HG03575 (cell line): Measurements from ENCODE around the gene HYAL3.

Experiments
- ATAC-seq: cut with Tn5 transposase; IDR thresholded peaks from one replicate; pipeline ENCODE4 v1.9.1; 2021; ENCODE audit not compliant: unreplicated experiment, insufficient number of reproducible peaks, low FRiP score; ENCODE audit errors: extremely low read depth

HYAL3 gene

DNA sequence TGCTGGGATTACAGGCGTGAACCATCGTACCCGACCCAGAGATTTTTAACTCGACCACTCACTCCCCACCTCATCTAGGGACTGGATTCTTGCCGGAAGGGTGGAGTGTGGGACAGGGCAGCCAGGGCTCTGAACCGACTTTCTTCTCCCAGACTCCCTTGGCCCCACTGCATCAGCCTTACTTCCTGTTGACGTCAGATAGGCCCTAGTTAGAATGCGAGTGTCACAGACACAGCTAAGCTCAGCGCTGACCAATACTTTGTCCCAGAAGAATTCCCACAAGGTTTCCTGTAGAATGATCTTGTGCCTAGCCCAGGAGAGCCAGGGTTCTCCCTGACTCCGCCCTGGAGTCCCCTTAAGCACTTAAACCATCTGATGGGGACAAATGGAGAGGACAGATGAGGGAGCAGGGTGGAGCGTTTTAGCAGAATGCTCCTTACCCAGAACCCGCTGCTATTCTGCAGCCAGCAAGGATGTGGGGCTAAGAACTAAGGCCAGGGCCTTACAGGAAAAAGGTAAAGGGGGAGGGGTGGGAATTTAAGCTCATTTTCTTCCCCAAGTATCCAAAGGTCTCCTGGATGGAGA is 34.6 kb upstream of the HYAL3 start:
- no peak for ATAC-seq

DNA sequence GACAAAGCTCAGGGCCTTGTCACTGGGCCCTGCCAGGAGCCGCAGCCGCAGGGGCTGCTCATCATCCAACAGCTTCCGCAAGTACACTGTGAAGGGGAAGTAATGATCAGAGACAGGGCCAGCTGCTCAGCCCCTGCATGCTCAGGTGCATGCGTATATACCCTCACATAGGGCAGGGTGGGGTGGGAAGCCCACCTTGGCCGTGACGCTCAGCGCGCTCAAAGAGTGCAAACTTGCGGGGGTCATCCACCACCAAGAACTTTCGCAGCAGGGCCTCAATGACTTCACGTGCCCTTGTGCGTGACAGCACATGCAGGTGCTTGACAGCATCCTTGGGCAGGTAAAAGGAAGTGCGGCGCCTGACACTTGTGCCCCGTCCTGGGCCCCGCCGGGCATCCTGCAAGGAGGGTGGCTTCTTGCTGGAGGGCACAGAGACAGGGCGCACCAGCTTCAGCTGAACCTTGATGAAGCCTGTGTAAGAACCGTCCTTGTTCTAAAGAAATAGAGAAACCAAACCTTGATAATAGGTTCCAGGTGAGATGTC is 32.2 kb upstream of the HYAL3 start:
- ATAC-seq = no peak

DNA sequence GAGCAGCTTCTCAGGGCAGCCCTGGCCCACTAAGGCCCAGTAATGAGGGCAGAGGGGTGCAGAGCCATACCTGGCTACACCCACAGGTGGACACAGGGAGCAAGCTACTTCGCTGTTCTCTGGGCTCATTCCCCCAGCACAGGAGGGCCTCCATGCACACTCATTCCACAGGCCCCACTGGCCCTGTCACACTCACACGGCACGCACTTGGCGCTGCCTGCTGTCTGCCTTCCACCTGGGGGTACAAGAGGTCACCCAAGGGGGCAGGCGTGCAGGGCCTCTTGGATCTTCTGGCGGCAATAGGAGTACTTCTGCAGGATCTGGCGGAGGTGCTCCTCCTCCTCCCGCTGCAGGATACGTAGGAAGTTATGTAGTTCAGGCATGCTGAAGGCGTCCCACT is 31.1 kb upstream of the HYAL3 start:
- no peak for ATAC-seq

DNA sequence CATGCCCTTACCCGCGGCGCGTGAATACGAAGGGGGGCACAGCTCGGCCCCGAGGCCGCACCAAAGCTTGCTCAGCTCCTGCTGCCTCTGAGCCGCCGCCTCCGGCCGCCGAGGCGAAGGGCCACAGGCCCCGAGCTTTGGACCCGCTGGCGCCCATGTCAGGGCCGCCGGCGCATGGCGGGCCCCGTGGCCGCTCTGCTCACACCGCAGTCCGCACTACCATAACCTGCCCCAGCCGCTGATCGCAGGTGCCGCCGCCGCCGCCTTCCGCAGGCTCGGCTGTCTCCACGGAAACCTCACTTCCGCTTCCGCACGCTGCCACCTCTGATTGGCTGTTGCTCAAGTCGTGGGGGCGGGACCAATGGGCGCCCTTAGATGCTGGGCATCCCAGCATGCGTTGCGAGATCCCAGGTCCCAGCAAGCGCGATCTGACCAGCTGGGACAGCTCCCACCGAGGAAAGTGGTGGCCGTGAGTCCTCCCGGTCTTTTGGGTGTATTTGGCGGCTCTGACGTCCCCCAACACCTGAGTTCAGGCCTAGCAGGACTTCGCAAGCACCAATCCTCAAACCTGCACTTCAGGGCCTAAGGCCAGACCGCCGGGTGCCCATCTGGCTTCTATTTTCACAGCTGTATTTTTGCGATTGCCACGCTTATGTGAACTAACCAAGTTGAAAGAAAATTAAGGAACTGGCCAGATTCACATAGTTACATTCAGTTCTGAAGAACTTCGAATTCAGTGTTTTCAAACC is 28.9 kb upstream of the HYAL3 start, which contains the start of gene TUSC2:
Gene TUSC2, minus strand, starts transcription at position 281 of the 749 bp plus-strand sequence. Its CDS starts 124 bp downstream, at position 157.
- peak; percentile 38 for ATAC-seq

DNA sequence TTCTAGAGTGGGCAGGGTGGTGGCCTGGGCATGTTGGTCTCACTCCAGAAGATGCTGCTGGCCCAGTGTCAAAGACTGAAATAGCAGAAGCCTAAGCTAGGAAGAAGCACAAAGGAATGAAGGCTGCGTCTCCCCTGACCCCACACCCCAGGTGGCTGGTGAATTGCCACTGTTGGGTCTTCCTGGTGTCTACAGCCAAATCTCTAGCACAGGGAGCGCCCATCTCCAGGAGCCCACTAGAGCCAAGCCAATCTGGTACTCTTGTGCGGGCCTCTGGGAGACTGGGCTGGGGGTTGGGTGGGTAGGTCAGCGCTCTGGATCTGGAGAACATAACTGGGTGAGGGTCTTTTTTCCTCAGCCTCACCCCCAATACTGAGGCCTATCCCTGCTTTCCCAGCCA is 27.9 kb upstream of the HYAL3 start:
- ATAC-seq = no peak

DNA sequence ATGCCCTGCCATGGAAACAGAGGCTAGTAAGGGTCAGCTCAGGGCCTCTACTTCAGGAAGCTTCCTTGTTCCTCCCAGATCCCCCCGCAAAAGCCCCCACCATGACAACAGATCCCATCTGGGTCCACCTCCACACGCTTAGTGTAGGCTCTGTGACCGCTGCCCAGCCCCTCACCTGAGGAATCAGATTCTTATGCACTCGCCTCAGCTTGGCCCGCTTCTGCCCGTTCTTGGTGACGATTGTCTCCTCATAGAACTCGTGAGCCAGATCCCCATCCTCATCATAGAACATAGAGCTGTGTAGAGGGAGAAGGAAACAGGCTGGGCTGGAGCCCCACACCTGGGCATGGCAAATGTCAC is 27.0 kb upstream of the HYAL3 start:
- no peak for ATAC-seq

DNA sequence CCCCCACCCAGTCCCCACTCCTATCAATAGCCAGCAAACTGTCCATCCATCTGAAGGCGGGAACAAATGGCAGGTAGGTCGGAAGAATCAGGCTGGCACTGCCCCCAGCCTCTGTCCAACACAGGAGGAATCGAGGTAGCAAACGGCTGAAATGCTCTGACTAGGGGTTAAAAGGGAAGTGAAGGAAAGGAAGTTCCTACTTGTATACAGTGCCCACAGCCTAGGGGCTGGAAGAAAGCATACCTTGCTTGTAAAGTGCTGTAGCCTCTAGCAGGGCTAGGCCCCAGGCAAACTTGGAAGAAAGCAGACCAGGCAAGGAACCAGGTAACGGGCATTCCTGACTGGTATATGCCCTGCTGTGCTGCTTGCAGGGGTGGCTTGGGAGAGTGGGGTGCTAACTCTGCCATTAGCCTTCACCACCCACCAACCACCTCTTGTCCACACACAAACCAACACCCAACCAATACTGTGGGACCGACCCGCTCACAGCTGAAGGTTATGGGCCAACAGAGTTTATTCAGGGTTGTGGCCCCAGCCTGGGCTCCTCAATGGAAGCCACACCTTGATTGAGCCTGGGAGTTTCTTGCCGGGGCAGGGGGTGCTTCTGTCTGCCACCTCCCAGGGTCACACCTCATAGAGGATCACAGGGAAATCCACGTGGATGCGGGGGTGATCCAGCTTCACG is 26.4 kb upstream of the HYAL3 start:
- ATAC-seq = no peak

DNA sequence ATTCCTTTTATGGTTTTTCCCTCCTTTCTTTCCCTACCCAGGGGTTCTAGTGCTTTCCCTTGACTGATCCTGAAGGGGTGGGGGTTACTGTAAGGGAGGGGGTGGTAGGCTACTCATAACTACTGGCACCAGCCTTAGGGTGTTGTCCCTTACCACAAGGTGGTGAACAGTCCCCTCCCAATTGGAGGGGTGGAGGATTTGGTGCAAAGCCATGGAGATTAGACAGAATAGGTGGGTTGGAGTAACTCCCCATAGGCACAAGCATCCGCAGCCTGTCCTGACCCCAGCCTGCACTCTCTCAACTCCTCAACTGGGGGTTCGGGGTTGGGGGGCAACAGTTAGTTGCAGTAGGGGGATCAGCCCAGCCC is 25.9 kb upstream of the HYAL3 start:
- ATAC-seq = no peak

DNA sequence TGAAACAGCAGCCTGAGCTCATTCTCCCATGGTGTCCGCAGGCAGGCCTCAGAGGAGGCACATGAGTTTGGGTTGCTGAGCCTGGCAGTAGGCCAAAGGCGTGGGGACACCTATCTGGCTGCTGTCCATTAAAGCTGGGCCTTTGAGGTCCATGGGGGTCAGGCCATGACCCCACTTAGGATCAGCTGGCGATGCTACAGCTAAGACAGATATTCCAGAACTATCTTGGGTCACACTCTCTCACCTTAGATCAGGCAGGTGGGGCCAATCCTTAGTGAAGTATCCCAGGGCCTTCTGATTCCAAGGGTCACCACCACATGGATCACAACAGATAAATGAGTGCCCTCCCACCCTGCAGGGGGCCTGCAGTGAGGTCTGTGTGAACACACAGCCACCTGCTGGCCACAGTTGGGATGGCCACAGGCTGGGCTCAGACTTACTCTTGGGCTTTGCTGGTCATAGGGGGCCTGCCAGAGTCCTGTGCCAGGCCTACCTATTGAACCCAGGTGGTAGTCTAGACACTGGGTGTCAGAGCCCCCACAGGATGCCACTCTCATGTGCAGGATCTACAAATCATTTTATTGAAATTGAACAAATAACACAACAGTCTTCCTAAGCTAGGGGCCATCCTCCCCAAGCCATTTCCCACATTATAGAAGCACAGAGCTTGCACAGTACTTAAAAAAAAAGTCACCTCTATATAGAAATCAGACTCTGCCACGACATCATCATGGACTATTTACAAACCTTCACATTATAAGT is 25.3 kb upstream of the HYAL3 start:
- no peak for ATAC-seq

DNA sequence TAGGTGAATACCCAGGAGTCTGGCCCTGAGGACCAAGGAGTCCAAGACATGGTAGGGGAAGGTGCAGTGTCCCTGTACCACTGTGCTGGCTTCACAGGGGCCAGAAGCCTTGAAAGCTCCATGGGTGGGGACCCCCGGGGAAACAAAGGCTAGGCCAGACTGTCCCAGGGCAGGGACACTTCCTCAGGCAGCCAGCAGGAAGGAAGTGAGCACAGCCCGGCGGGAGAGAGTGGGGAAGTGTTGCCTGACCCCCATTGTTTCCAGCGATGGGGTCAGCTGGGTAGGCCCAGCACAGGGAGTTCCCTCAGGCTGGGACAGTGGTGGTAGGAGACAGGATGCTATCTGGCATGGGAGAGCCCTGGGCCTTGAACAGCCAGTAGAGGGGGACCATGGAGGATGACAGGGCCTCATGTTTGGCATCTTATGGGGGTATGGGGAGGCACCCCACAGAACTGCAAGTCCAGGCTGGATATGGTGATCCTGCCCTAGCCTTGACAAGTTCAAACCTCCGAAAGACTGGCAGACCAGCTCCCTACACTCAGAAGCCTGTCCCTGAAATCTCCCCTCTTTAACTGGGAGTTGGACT is 24.5 kb upstream of the HYAL3 start:
- ATAC-seq = no peak

DNA sequence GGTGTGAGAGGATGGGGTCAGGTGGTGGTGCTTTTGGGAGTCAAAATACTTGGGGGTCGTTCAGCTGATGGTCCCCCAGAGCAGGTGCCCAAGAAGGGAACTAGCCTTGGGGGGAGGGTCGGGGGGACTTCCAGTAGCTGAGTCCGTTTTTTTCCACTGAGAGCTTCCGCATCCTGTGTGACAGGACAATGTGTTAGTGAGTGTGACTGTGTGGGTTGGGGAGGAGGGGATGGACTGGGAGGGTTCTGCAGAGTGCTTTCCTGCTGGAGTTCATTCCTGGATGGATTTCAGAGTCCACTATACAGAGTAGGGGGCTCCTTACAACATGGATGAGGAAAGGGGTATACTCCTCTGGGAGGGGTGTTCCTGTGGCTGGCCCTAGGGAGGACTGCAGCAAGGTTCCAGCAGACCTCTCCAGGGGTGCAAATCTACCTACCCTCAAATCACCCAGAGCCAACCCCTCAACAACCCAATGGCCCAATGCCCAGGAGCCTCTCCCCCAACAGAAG is 23.9 kb upstream of the HYAL3 start:
- ATAC-seq = no peak

DNA sequence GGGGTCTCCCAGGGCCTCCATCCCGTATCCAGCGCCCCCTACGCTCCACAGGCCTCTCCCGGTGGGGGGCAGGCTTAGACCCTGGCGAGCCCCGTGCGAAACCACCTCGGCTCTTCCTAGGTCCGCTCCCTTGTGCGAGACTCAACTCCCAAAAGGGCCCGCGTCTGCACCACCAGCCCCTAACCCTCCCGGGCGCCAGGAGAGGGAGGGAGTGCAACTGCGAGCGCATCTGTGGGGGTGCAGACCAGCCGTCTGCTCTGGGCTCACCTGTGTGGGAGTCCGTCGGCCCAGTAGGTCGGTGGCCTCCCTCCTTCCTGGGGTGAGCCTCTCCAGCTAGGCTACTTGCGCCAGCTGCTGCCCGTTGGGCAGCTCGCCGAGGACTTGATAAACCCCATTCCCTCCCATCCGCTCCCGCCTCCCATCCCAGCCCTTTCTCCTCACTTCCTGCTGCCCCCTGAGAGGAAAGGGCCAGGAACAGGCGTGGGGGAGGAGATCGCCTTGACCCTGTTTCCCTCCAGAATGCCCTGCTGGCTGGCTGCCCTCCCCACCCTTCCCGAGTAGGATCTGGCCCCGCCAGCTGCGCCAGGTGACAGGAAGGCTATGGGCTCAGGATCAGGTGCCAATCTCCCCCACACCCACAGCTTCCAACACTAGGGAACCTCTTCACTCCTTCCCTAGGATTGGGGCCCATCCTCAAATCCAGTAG is 23.3 kb upstream of the HYAL3 start, which contains the start of gene HYAL2:
Gene HYAL2, minus strand, starts transcription at position 360 of the 706 bp plus-strand sequence. CDS start 2,256 bp downstream, outside the sequence.
- ATAC-seq = no peak

DNA sequence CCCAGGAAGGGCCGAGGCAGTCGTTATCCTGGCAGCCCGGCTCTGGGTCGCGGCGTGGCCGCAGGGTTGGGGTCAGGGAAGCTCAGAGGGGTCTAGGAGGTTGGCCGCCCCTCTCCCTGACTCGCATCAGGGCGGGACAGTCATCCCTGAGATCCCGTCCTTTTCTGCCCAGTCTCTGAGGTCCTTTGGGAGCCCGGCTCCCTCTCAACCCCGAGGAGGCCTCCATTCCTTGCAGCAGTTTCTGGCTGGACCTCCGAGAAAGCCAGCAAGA is 22.8 kb upstream of the HYAL3 start:
- ATAC-seq = no peak

DNA sequence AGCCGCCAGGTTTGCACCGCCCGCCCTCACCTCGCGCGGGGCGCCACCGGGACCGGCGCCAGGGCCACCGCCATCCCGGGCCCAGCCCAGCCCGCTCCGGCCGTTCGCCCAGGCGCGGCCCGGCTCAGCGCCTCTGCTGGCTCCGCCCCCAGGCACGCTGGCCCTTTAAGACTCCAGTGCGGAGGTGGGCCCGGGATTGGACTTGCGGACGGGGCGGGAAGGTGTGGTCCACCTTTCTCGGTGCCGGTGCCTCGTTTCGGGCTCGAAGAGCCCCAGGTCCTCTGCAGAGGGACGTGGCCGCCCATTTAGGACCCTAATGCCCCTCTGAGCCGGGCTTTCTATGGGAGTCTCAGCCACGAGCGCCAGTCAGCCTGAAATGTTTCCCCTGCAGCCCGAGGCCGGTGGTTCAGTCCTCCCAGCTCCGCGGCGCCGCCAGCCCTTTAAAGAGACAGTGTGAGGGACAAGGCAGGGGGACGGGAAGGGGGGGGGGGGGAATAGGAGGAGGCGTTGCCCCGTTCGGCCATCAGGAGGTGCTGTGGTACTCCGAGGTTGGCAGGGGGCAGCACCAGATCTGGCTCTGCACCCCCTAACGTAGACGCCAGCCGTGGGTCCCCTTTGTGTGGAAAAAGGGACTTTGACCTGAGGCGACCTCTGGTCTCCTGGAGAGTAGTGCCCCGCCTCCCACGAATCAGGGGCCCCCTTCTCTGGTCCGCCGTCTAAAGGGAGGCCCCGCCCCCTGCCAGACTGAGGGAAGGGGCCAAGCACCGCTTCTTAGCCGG is 22.3 kb upstream of the HYAL3 start:
- no peak for ATAC-seq

DNA sequence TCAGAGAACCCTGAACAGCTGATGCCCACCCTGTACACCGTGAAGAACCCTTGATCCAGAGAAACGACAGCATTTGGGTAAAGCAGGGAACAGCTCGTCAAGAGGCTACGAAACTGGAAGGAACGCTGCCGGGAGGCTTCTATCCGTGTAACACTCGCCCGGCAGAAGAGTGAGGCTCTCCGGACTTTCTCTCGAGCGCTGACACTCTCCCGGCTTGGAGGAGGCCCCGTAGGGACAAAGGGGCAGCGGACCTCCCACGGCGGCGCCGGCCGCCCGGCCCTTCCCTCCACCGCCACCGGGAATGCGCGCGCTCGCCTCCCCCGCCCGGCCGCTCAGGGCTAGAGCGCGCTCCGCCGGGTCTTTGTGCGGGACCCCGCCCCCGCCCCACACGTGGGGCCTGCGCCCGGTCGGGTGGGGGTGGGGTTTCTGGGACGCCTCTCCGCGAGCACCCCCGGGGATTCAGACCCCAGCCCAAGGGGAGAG is 21.7 kb upstream of the HYAL3 start:
- no peak for ATAC-seq

DNA sequence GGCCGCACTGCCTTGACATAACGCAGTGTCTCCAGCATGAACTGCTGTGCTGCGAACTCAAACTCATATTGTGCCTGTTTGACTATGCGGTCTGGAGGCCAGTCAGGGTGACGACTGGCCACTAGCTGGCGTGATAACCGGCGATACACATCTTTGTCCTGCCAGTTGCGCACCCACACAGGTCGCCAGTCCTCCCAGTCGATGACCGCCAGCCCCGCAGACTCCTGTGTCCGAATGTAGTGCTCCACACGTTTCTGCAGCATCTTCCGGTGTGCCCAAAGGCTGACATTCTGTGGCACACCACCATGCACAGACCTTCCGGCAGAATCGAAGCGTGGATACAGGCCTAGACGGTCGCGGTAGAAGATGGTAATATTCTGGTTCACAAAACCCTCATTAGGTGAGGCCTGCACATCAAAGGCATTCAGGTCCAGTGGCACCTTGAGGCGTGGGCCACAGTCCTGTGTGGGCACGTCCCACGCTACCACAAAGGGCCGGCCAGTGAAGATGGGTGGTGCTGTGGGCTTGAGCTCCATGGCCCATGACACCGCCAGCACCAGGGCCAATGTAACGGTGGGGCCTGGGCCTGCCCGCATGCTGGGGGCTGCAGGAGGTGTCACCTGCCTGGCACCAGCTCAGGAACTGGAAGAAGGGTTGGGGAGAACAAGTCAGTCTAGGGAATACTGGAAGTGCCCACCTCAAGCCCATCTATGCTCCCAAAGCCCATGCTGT is 20.9 kb upstream of the HYAL3 start:
- no peak for ATAC-seq
